IMR-90 (cell line): ENCODE data around the gene XPO6. TPM values are rescaled to one million over a fixed set of nuclear protein-coding genes. Genes with fewer than 3 reads are reported as not detected.

Experiments
- ATAC-seq: fragments of 200-7000 bp; cut with Tn5 transposase; 2 replicates; pipeline ENCODE4 v1.9.1; 2020; ENCODE audit warnings: low read depth, mild to moderate bottlenecking, moderate library complexity
- BruUV-seq: library from RNA; stranded (reverse); fragments of 400-500 nt; replicated peaks from 2 replicates; lab custom pipeline; 2021; lab: Mats Ljungman, UMichigan
- CTCF ChIA-PET: fragments of 300-600 bp; formaldehyde crosslinking; extraction: SDS; loops from one replicate; lab custom pipeline; 2021; ENCODE audit warnings: antibody characterized with exemption; lab: Yijun Ruan, JAX
- POLR2A ChIA-PET: fragments of 300-600 bp; sonication (Branson Sonifier 250); formaldehyde crosslinking; loops from one replicate; lab custom pipeline; 2022; ENCODE audit warnings: antibody characterized with exemption; ENCODE audit not compliant: unreplicated experiment; lab: Charles Lee
- DNase-seq: peaks from one replicate; pipeline ENCODE4 v3.0.0; 2013
- H2AFZ ChIP-seq: replicated peaks from 2 replicates; pipeline ENCODE3; 2013; ENCODE audit warnings: low read length, mild to moderate bottlenecking; ENCODE audit not compliant: poor library complexity
- H2AK5ac ChIP-seq: 2 replicates; pipeline ENCODE4 v1.6.1; 2013; ENCODE audit warnings: low read depth, low read length, inconsistent platforms
- H2AK9ac ChIP-seq: replicated peaks from 2 replicates; pipeline ENCODE3; 2013; ENCODE audit warnings: mild to moderate bottlenecking, low read depth, low read length, moderate library complexity; ENCODE audit not compliant: poor library complexity
- H2BK120ac ChIP-seq: 2 replicates; pipeline ENCODE4 v1.6.1; 2013; ENCODE audit warnings: low read depth, low read length, inconsistent platforms
- H2BK15ac ChIP-seq: 3 replicates; pipeline ENCODE4 v1.6.1; 2013; ENCODE audit warnings: low read depth, low read length, inconsistent platforms
- H2BK20ac ChIP-seq: 2 replicates; pipeline ENCODE4 v1.6.1; 2013; ENCODE audit warnings: low read depth, mild to moderate bottlenecking, inconsistent platforms, low read length, moderate library complexity
- H2BK5ac ChIP-seq: 2 replicates; pipeline ENCODE4 v1.6.1; 2013; ENCODE audit warnings: mild to moderate bottlenecking, low read depth, low read length, inconsistent platforms; ENCODE audit not compliant: poor library complexity, severe bottlenecking
- H3K14ac ChIP-seq: replicated peaks from 2 replicates; pipeline ENCODE4 v1.6.1; 2013; ENCODE audit warnings: low read depth, low read length, inconsistent platforms
- H3K18ac ChIP-seq: 2 replicates; pipeline ENCODE4 v1.6.1; 2013; ENCODE audit warnings: low read depth, low read length, control low read depth
- H3K23ac ChIP-seq: 2 replicates; pipeline ENCODE4 v1.6.1; 2013; ENCODE audit warnings: low read depth, low read length, inconsistent platforms
- H3K27ac ChIP-seq: 2 replicates; pipeline ENCODE4 v1.5.1; 2013; ENCODE audit warnings: mild to moderate bottlenecking, control low read depth, low read length; ENCODE audit not compliant: insufficient read depth
- H3K27me3 ChIP-seq: 2 replicates; pipeline ENCODE4 v1.6.1; 2013; ENCODE audit warnings: low read length; ENCODE audit not compliant: control insufficient read depth, insufficient read depth
- H3K36me3 ChIP-seq: 2 replicates; pipeline ENCODE4 v1.6.1; 2013; ENCODE audit warnings: low read length, mixed read lengths; ENCODE audit not compliant: control insufficient read depth, insufficient read depth
- H3K4ac ChIP-seq: 2 replicates; pipeline ENCODE4 v1.6.1; 2013; ENCODE audit warnings: low read depth, low read length, inconsistent platforms
- H3K4me1 ChIP-seq: 2 replicates; pipeline ENCODE4 v1.6.1; 2013; ENCODE audit warnings: low read length, mixed read lengths; ENCODE audit not compliant: control insufficient read depth, insufficient read depth
- H3K4me2 ChIP-seq: 2 replicates; pipeline ENCODE4 v1.6.1; 2013; ENCODE audit warnings: low read depth, mild to moderate bottlenecking, control low read depth, low read length, moderate library complexity
- H3K4me3 ChIP-seq: 2 replicates; pipeline ENCODE4 v1.5.1; 2013; ENCODE audit warnings: low read depth, mild to moderate bottlenecking, control low read depth, low read length, moderate library complexity; ENCODE audit not compliant: insufficient read depth
- H3K56ac ChIP-seq: 2 replicates; pipeline ENCODE4 v1.6.1; 2013; ENCODE audit warnings: low read length, inconsistent platforms; ENCODE audit not compliant: insufficient read depth; ENCODE audit errors: extremely low read depth
- H3K79me1 ChIP-seq, 2 experiments: 2 replicates each; pipeline ENCODE4 v1.6.1; 2013; ENCODE audit warnings: low read length in 2 of 2, inconsistent platforms in 1 of 2, low read depth in 1 of 2
- H3K9ac ChIP-seq: 2 replicates; pipeline ENCODE4 v1.6.1; 2013; ENCODE audit warnings: low read depth, low read length, control low read depth
- H3K9me1 ChIP-seq: 2 replicates; pipeline ENCODE4 v1.6.1; 2013; ENCODE audit warnings: low read length, inconsistent platforms; ENCODE audit not compliant: insufficient read depth
- H3K9me3 ChIP-seq: 2 replicates; pipeline ENCODE4 v1.6.1; 2013; ENCODE audit warnings: low read length; ENCODE audit not compliant: control insufficient read depth, insufficient read depth
- H4K20me1 ChIP-seq: 2 replicates; pipeline ENCODE4 v1.6.1; 2013; ENCODE audit warnings: low read length, inconsistent platforms; ENCODE audit not compliant: insufficient read depth
- H4K5ac ChIP-seq: 2 replicates; pipeline ENCODE4 v1.6.1; 2013; ENCODE audit warnings: mild to moderate bottlenecking, low read depth, low read length, control low read depth
- H4K8ac ChIP-seq, 2 experiments: 2 replicates each; pipeline ENCODE4 v1.6.1; 2013; ENCODE audit warnings: low read depth in 2 of 2, low read length in 2 of 2, control low read depth in 1 of 2, inconsistent platforms in 1 of 2
- H4K91ac ChIP-seq: 2 replicates; pipeline ENCODE4 v1.6.1; 2013; ENCODE audit warnings: low read depth, low read length, inconsistent platforms; ENCODE audit not compliant: insufficient read depth
- BHLHE40 ChIP-seq: fragments of 150-350 bp; IDR thresholded peaks from 2 replicates; pipeline ENCODE4 v1.6.1; 2016; ENCODE audit warnings: mild to moderate bottlenecking, low read depth, low read length
- CEBPB ChIP-seq: IDR thresholded peaks from 2 replicates; pipeline ENCODE4 v1.6.1; 2012; ENCODE audit warnings: low read depth, low read length, improper control_type of control experiment
- CHD1 ChIP-seq: IDR thresholded peaks from 2 replicates; pipeline ENCODE4 v1.6.1; 2012; ENCODE audit warnings: low read depth, low read length, improper control_type of control experiment
- CTCF ChIP-seq: conservative IDR thresholded peaks from 2 replicates; pipeline ENCODE4 v1.5.1; 2012; ENCODE audit warnings: mild to moderate bottlenecking, low read depth, low read length, improper control_type of control experiment
- ELK1 ChIP-seq: fragments of 150-350 bp; IDR thresholded peaks from 2 replicates; pipeline ENCODE4 v1.6.1; 2016; ENCODE audit warnings: low read depth, mild to moderate bottlenecking, low read length, moderate library complexity, borderline replicate concordance
- MAFK ChIP-seq: IDR thresholded peaks from 2 replicates; pipeline ENCODE4 v1.6.1; 2012; ENCODE audit warnings: low read depth, low read length, improper control_type of control experiment
- MXI1 ChIP-seq: IDR thresholded peaks from 2 replicates; pipeline ENCODE4 v1.6.1; 2012; ENCODE audit warnings: low read depth, mild to moderate bottlenecking, low read length, moderate library complexity, borderline replicate concordance
- NFE2L2 ChIP-seq: fragments of 150-350 bp; IDR thresholded peaks from 2 replicates; pipeline ENCODE4 v1.6.1; 2016; ENCODE audit warnings: low read depth, mild to moderate bottlenecking, low read length
- POLR2A ChIP-seq: IDR thresholded peaks from 2 replicates; pipeline ENCODE4 v1.6.1; 2012; ENCODE audit warnings: mild to moderate bottlenecking, low read depth, low read length
- RCOR1 ChIP-seq: IDR thresholded peaks from 2 replicates; pipeline ENCODE4 v1.6.1; 2012; ENCODE audit warnings: mild to moderate bottlenecking, low read length, improper control_type of control experiment; ENCODE audit not compliant: insufficient replicate concordance
- RFX5 ChIP-seq: IDR thresholded peaks from 2 replicates; pipeline ENCODE4 v1.8.0; 2012; ENCODE audit warnings: low read depth, mild to moderate bottlenecking, low read length, moderate library complexity
- USF2 ChIP-seq: fragments of 150-350 bp; IDR thresholded peaks from 2 replicates; pipeline ENCODE4 v1.6.1; 2017; ENCODE audit warnings: mild to moderate bottlenecking, antibody characterized with exemption, low read length, low read depth
- WGBS, 2 experiments: methylation state at CpG; one replicate each; pipeline versions ENCODE4 v1.1.5 to v1.1.7; 2013; ENCODE audit warnings: missing lambda C conversion rate in 2 of 2; ENCODE audit not compliant: insufficient read length in 1 of 2; ENCODE audit errors: extremely low coverage in 2 of 2; 5-methylcytosine and 5-hydroxymethylcytosine counted together
- dilution Hi-C: fragments of 300-500 bp; cut with HindIII; formaldehyde crosslinking; loops from one replicate; pipeline ENCODE4 v1.14.3; 2018; ENCODE audit warnings: low sequenced_read_pairs; ENCODE audit not compliant: unreplicated experiment
- in situ Hi-C: fragments of 300-500 bp; cut with MboI; formaldehyde crosslinking; loops from 3 replicates; pipeline ENCODE4 v1.14.3; 2019; ENCODE audit warnings: low sequenced_read_pairs, inconsistent platforms, mixed read lengths
- intact Hi-C: fragments of 100-400 bp; cut with micrococcal nuclease; formaldehyde crosslinking; loops from 2 replicates; pipeline ENCODE4 v1.10.0; 2022
- polyA plus RNA-seq, 3 experiments: library from polyadenylated mRNA; depleted of rRNA; stranded (reverse); fragments of >200 nt; gene quantifications; 2 replicates each; pipeline ENCODE4 v1.2.3, GENCODE V29; 2012; ENCODE audit warnings: low replicate concordance in 1 of 3
- total RNA-seq: library from RNA; depleted of rRNA; stranded (reverse); fragments of >200 nt; gene quantifications from 2 replicates; pipeline ENCODE4 v1.2.3, GENCODE V29; 2012

Gene XPO6
- total and polyA plus RNA-seq, 2 of the 4 experiments (the other 2 are of a cell fraction): 108 to 184 TPM

GRCh38 chr16:28196387-28196987, 15.3 kb downstream of the XPO6 start:
- Histone ChIP-seq H3K14ac (peak overlapping the region; percentile 60; the same call in 1 of the 2 replicates), H3K9ac (peak overlapping the region; percentile 52), H4K91ac (peak overlapping the region; percentile 76; the same call in 1 of the 2 replicates), H3K27ac (peak overlapping the region; percentile 91; the same call in 1 of the 2 replicates), H3K23ac (peak overlapping the region; percentile 69; the same call in 1 of the 2 replicates), H3K4me1 (peaks cover 30% of the 10 kb centered on the region), H2AK5ac (peak overlapping the region; percentile 90), H3K4me3 (no peak overlapping the region), H2AK9ac (peak overlapping the region; percentile 77), H4K5ac (peak overlapping the region; percentile 77), H4K8ac (peak overlapping the region; percentile 77 to 81), H2BK15ac (peak overlapping the region; percentile 77; the same call in 2 of the 3 replicates), H2BK20ac (peak overlapping the region; percentile 53; the same call in 1 of the 2 replicates), H3K9me3 (no peaks in the 10 kb centered on the region), H3K4me2 (no peak overlapping the region), H3K4ac (peak overlapping the region; percentile 56), H3K27me3 (no peaks in the 10 kb centered on the region), H3K79me1 (peaks cover 21 to 59% of the 10 kb centered on the region in 2 experiments), H3K18ac (peak overlapping the region; percentile 81), H2AFZ (no peak overlapping the region), H4K20me1 (peaks cover 39% of the 10 kb centered on the region), H3K9me1 (peaks cover 27% of the 10 kb centered on the region), H2BK5ac (peak overlapping the region; percentile 99), H2BK120ac (peak overlapping the region; percentile 52), H3K36me3 (peaks cover 30% of the 10 kb centered on the region), H3K56ac (no peak overlapping the region)
- TF ChIP-seq CHD1 (no peak), ELK1 (no peak), BHLHE40 (no peak), RCOR1 (no peak), NFE2L2 (no peak), RFX5 (no peak), USF2 (no peak), POLR2A (no peak), MAFK (no peak), CEBPB (no peak), CTCF (no peak), MXI1 (no peak)
- in situ Hi-C loops (no loop called here), intact Hi-C loops (no loop called here), dilution Hi-C loops (no loop called here)
- no peak for DNase-seq
- no TSS peak for BruUV-seq
- WGBS, 2 experiments: no CpG with 5 or more reads among the region's 5 CpGs
- no peak for ATAC-seq
- ChIA-PET CTCF (no interaction called here), POLR2A (no interaction called here)
